GM12878 (cell line): ENCODE data around the gene ETFRF1.

Experiments
- CHD1 ChIP-seq: IDR thresholded peaks from 2 replicates; pipeline ENCODE4 v1.6.1; 2012; ENCODE audit warnings: low read depth, low read length, improper control_type of control experiment
- EZH2 ChIP-seq: IDR thresholded peaks from 2 replicates; pipeline ENCODE4 v1.6.1; 2012; ENCODE audit warnings: low read depth, mild to moderate bottlenecking, control low read depth, inconsistent platforms, low read length, borderline replicate concordance; ENCODE audit not compliant: control insufficient read depth
- GABPA ChIP-seq: IDR thresholded peaks from 2 replicates; pipeline ENCODE4 v1.6.1; 2014; ENCODE audit warnings: antibody characterized with exemption, low read depth, mild to moderate bottlenecking, inconsistent platforms
- JUNB ChIP-seq: IDR thresholded peaks from 2 replicates; pipeline ENCODE4 v1.6.1; 2016; ENCODE audit warnings: antibody characterized with exemption, mild to moderate bottlenecking
- POLR2AphosphoS5 ChIP-seq: IDR thresholded peaks from 2 replicates; pipeline ENCODE4 v1.6.1; 2011; ENCODE audit warnings: mild to moderate bottlenecking, low read length, inconsistent platforms
- SIN3A ChIP-seq: IDR thresholded peaks from 2 replicates; pipeline ENCODE4 v1.6.1; 2012; ENCODE audit warnings: low read depth, low read length, improper control_type of control experiment
- STAT1 ChIP-seq: fragments of 450-650 bp; conservative IDR thresholded peaks from 2 replicates; pipeline ENCODE4 v1.6.1; 2014; ENCODE audit warnings: antibody characterized with exemption, mild to moderate bottlenecking
- TF ChIP-seq, protein P1 (sequence below), 3 experiments: IDR thresholded peaks in 2 of 3; conservative IDR thresholded peaks in 1 of 3; 2 replicates each; pipeline ENCODE4 v1.5.1; 2011; ENCODE audit warnings: low read depth in 3 of 3, low read length in 3 of 3, mild to moderate bottlenecking in 3 of 3, control low read depth in 2 of 3, moderate library complexity in 2 of 3, inconsistent platforms in 1 of 3, mixed read lengths in 1 of 3; ENCODE audit not compliant: control insufficient read depth in 2 of 3, insufficient read depth in 1 of 3; ENCODE audit errors: extremely low read depth in 1 of 3

DNA sequence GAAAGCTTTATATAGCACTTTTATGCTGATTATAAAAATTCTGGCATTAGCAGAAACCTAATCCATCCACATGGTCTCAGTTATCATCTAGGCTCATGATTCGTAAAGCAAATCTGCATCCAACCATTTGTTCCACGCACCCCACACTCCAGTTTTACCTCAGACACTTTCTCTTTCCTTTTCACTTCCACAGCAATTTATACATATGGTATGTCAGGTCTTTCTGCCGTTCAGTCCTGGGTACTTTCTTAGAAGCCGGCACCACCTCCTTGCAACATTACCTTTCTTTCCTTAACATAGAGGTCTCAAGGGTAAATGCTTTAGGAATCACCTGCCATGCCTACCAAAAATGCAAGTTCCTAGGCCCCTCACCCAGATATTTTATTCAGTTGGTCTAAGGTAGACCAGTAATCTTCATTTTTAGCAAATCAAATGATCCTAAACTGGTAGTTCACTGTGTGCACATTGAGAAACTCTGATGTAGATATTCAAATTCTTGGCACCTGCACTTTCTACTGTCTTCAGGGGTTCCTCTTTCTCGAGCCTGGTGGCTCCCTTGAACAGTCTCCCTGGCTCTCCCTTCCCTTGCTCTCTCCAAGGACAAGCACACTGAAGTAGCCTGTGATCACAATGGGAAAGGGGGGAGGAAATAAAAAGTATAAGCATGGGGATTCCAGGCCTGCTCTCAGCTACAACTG is 58.5 kb downstream of the ETFRF1 start:
- no peak for TF ChIP-seq CHD1
- TF ChIP-seq SIN3A: no peak
- TF ChIP-seq EZH2: no peak
- TF ChIP-seq, protein P1, sequence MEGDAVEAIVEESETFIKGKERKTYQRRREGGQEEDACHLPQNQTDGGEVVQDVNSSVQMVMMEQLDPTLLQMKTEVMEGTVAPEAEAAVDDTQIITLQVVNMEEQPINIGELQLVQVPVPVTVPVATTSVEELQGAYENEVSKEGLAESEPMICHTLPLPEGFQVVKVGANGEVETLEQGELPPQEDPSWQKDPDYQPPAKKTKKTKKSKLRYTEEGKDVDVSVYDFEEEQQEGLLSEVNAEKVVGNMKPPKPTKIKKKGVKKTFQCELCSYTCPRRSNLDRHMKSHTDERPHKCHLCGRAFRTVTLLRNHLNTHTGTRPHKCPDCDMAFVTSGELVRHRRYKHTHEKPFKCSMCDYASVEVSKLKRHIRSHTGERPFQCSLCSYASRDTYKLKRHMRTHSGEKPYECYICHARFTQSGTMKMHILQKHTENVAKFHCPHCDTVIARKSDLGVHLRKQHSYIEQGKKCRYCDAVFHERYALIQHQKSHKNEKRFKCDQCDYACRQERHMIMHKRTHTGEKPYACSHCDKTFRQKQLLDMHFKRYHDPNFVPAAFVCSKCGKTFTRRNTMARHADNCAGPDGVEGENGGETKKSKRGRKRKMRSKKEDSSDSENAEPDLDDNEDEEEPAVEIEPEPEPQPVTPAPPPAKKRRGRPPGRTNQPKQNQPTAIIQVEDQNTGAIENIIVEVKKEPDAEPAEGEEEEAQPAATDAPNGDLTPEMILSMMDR (IDR thresholded peaks at IDR 0.05 in 2 of 3, conservative IDR thresholded peaks at IDR 0.05 in 1 of 3; ENCODE audit: control insufficient read depth in 2 of 3, extremely low read depth in 1 of 3, insufficient read depth in 1 of 3, low read depth in 3 of 3, low read length in 3 of 3): no peak
- TF ChIP-seq POLR2AphosphoS5: no peak
- no peak for TF ChIP-seq STAT1
- no peak for TF ChIP-seq JUNB
- TF ChIP-seq GABPA: no peak
